Neural progenitor cell (in vitro differentiated cells): Measurements from ENCODE around the gene CFAP58.

Experiments
- CTCF ChIP-seq: fragments of 200-600 bp; sonication (generic); IDR thresholded peaks from 2 replicates; pipeline ENCODE4 v1.5.1; 2017; ENCODE audit warnings: antibody characterized with exemption, mild to moderate bottlenecking
- EZH2 ChIP-seq: fragments of 200-600 bp; sonication (generic); IDR thresholded peaks from 2 replicates; pipeline ENCODE4 v1.6.1; 2017; ENCODE audit warnings: antibody characterized with exemption, mild to moderate bottlenecking, moderate library complexity
- EZH2phosphoT487 ChIP-seq: fragments of 200-600 bp; sonication (generic); IDR thresholded peaks from 2 replicates; pipeline ENCODE4 v1.6.1; 2017; ENCODE audit warnings: antibody characterized with exemption

- TF ChIP-seq CTCF: no peak
- TF ChIP-seq EZH2phosphoT487: no peak
- no peak for TF ChIP-seq EZH2
Measured at GRCh38 chr10:104472957-104473745, 119.5 kb downstream of the CFAP58 start.
